Measurements from ENCODE around the gene DAGLA. TPM values are rescaled to one million over a fixed set of nuclear protein-coding genes. Genes with fewer than 3 reads are reported as not detected.

Gene DAGLA
- total RNA-seq, 2 experiments from 2014 or later: 0.05 TPM; not detected in 1

GRCh38 chr11:61702701-61703312 is 22.6 kb downstream of the DAGLA start:
- H3K36me3 Mint-ChIP-seq (ENCODE audit: low read depth): no peaks in the 10 kb centered on the region
- DNase-seq (peak; percentile 36), ATAC-seq (peak; percentile 35)
- H3K4me1 Mint-ChIP-seq (ENCODE audit: low read depth): peaks cover 13% of the 10 kb centered on the region
- H3K27ac Mint-ChIP-seq: no peak overlapping the region
- POLR2A ChIA-PET: interaction anchor here (1.0 to 1.1 kb wide), 2 partner anchors 18 to 21 kb away, joined by 3 to 4 read pairs; no protein-coding TSS in a partner anchor
- intact Hi-C loops (cut with micrococcal nuclease): no loop called here
- no peaks in the 10 kb centered on the region for H3K9me3 Mint-ChIP-seq
- no peak overlapping the region for H3K4me3 Mint-ChIP-seq
- TF ChIP-seq, protein P1, sequence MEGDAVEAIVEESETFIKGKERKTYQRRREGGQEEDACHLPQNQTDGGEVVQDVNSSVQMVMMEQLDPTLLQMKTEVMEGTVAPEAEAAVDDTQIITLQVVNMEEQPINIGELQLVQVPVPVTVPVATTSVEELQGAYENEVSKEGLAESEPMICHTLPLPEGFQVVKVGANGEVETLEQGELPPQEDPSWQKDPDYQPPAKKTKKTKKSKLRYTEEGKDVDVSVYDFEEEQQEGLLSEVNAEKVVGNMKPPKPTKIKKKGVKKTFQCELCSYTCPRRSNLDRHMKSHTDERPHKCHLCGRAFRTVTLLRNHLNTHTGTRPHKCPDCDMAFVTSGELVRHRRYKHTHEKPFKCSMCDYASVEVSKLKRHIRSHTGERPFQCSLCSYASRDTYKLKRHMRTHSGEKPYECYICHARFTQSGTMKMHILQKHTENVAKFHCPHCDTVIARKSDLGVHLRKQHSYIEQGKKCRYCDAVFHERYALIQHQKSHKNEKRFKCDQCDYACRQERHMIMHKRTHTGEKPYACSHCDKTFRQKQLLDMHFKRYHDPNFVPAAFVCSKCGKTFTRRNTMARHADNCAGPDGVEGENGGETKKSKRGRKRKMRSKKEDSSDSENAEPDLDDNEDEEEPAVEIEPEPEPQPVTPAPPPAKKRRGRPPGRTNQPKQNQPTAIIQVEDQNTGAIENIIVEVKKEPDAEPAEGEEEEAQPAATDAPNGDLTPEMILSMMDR (IDR thresholded peaks at IDR 0.05): no peak
- no peaks in the 10 kb centered on the region for H3K27me3 Mint-ChIP-seq
- CTCF ChIA-PET: interaction anchor here (1.1 to 1.7 kb wide), 4 partner anchors 11 to 45 kb away, joined by 3 to 6 read pairs (median 4); no protein-coding TSS in a partner anchor

DNA sequence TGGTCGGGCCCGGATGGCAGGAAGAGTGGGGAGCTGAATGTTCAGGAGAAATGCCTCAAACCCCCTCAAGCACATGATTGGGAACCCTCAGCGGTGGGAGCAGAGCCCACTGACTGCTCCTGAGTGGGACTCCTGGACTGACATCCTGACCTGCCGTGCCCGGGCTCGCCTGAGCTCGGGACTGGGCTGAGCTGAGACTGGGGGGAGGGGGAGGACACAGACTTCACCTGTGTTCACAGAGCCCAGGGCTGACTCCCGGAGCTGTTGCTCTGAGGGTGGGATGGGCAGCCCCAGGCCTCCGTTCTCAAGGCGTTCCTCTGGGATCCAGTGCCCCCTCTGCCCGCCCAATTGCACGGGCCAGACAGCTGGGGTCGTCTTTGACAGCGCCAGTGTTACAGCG is 24.6 kb downstream of the DAGLA start:
- no peak for ATAC-seq
- CTCF ChIA-PET: interaction anchor here (1.7 kb wide), 1 partner anchor 28 kb away, joined by 5 read pairs; no protein-coding TSS in a partner anchor
- POLR2A ChIA-PET: no interaction called here
- Mint-ChIP-seq H3K4me1 (ENCODE audit: low read depth) (peaks cover 4% of the 10 kb centered on the region), H3K4me3 (no peak overlapping the region), H3K9me3 (no peaks in the 10 kb centered on the region), H3K27me3 (no peaks in the 10 kb centered on the region), H3K36me3 (ENCODE audit: low read depth) (no peaks in the 10 kb centered on the region), H3K27ac (no peak overlapping the region)
- intact Hi-C loops (cut with micrococcal nuclease): no loop called here
- DNase-seq: no peak
- TF ChIP-seq, protein P1 (IDR thresholded peaks at IDR 0.05): no peak

- H3K4me3 Mint-ChIP-seq: no peak overlapping the region
- no peaks in the 10 kb centered on the region for H3K36me3 Mint-ChIP-seq (ENCODE audit: low read depth)
- DNase-seq (no peak), ATAC-seq (no peak)
- H3K27ac Mint-ChIP-seq: no peak overlapping the region
- H3K4me1 Mint-ChIP-seq (ENCODE audit: low read depth): peaks cover 4% of the 10 kb centered on the region
- ChIA-PET CTCF (interaction anchor here (1.8 kb wide), 1 partner anchor 27 kb away, joined by 4 read pairs; no protein-coding TSS in a partner anchor), POLR2A (interaction anchor here (1.0 kb wide), 1 partner anchor 23 kb away, joined by 3 read pairs; no protein-coding TSS in a partner anchor)
- H3K27me3 Mint-ChIP-seq: no peaks in the 10 kb centered on the region
- intact Hi-C loops (cut with micrococcal nuclease): no loop called here
- TF ChIP-seq, protein P1 (IDR thresholded peaks at IDR 0.05): no peak
- no peaks in the 10 kb centered on the region for H3K9me3 Mint-ChIP-seq
Measured at GRCh38 chr11:61706452-61707400, 26.5 kb downstream of the DAGLA start.

- Mint-ChIP-seq H3K36me3 (ENCODE audit: low read depth) (no peaks in the 10 kb centered on the region), H3K4me1 (ENCODE audit: low read depth) (peaks cover 3% of the 10 kb centered on the region), H3K27me3 (no peaks in the 10 kb centered on the region), H3K4me3 (no peak overlapping the region), H3K27ac (no peak overlapping the region), H3K9me3 (no peaks in the 10 kb centered on the region)
- ATAC-seq (no peak), DNase-seq (no peak)
- intact Hi-C loops (cut with micrococcal nuclease): no loop called here
- TF ChIP-seq, protein P1 (IDR thresholded peaks at IDR 0.05): no peak
- POLR2A ChIA-PET: interaction anchor here (0.6 kb wide), 1 partner anchor 11 kb away, joined by 4 read pairs; no protein-coding TSS in a partner anchor
- CTCF ChIA-PET: interaction anchor here (1.2 to 1.8 kb wide), 2 partner anchors 26 to 191 kb away, joined by 4 to 5 read pairs; no protein-coding TSS in a partner anchor
Measured at GRCh38 chr11:61707574-61707973, 27.4 kb downstream of the DAGLA start.

All from activated CD8-positive, alpha-beta T cell treated with anti-CD3 and anti-CD28 coated beads for 36 hours (primary cell).